ENCODE measurements around the gene TAF4B.

GRCh38 chr18:26322890-26323653 lies 96.8 kb downstream of the TAF4B start:
- TF ChIP-seq ZBTB7A (IDR thresholded peaks at IDR 0.05; ENCODE audit: low read depth) (no peak), EGR1 (IDR thresholded peaks at IDR 0.05) (no peak), YY1 (IDR thresholded peaks at IDR 0.05; ENCODE audit: low read depth) (no peak), NFIC (IDR thresholded peaks at IDR 0.05) (no peak), CEBPB (IDR thresholded peaks at IDR 0.05) (no peak), EP300 (IDR thresholded peaks at IDR 0.05; ENCODE audit: borderline replicate concordance) (no peak)
- TF ChIP-seq, protein P1, sequence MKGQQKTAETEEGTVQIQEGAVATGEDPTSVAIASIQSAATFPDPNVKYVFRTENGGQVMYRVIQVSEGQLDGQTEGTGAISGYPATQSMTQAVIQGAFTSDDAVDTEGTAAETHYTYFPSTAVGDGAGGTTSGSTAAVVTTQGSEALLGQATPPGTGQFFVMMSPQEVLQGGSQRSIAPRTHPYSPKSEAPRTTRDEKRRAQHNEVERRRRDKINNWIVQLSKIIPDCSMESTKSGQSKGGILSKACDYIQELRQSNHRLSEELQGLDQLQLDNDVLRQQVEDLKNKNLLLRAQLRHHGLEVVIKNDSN (IDR thresholded peaks at IDR 0.05) = no peak
- TF ChIP-seq, protein P2, sequence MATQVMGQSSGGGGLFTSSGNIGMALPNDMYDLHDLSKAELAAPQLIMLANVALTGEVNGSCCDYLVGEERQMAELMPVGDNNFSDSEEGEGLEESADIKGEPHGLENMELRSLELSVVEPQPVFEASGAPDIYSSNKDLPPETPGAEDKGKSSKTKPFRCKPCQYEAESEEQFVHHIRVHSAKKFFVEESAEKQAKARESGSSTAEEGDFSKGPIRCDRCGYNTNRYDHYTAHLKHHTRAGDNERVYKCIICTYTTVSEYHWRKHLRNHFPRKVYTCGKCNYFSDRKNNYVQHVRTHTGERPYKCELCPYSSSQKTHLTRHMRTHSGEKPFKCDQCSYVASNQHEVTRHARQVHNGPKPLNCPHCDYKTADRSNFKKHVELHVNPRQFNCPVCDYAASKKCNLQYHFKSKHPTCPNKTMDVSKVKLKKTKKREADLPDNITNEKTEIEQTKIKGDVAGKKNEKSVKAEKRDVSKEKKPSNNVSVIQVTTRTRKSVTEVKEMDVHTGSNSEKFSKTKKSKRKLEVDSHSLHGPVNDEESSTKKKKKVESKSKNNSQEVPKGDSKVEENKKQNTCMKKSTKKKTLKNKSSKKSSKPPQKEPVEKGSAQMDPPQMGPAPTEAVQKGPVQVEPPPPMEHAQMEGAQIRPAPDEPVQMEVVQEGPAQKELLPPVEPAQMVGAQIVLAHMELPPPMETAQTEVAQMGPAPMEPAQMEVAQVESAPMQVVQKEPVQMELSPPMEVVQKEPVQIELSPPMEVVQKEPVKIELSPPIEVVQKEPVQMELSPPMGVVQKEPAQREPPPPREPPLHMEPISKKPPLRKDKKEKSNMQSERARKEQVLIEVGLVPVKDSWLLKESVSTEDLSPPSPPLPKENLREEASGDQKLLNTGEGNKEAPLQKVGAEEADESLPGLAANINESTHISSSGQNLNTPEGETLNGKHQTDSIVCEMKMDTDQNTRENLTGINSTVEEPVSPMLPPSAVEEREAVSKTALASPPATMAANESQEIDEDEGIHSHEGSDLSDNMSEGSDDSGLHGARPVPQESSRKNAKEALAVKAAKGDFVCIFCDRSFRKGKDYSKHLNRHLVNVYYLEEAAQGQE (IDR thresholded peaks at IDR 0.05; ENCODE audit: low read depth) = no peak
